Naive thymus-derived CD8-positive, alpha-beta T cell (primary cell): ENCODE data around the gene GDAP1L1. TPM values are rescaled to one million over a fixed set of nuclear protein-coding genes. Genes with fewer than 3 reads are reported as not detected.

Experiments
- ATAC-seq, 2 donors: fragments of 150-1000 bp; cut with Tn5 transposase in 1 of 2; sonication (Bioruptor Pico), chemical (Tn5 transposase) in 1 of 2; 1 replicate in 1 of 2; 2 replicates in 1 of 2; pipeline ENCODE4 v1.10.0; 2021; ENCODE audit warnings: mild to moderate bottlenecking in 2 of 2, moderate library complexity in 2 of 2
- POLR2A ChIA-PET: fragments of 350-600 bp; sonication (Branson Sonifier 250); formaldehyde crosslinking; loops from one replicate; lab custom pipeline; 2021; ENCODE audit warnings: antibody characterized with exemption; lab: Charles Lee
- DNase-seq, 10 donors: peaks; one replicate each; pipeline versions ENCODE4 v3.0.0 to v3.0.0-alpha.2; 2020 to 2022
- H3K27ac Mint-ChIP-seq, 10 donors: one replicate each; pipeline ENCODE4 v1.8.0; 2020 to 2022; ENCODE audit warnings: mild to moderate bottlenecking in 10 of 10, mixed read lengths in 10 of 10, moderate library complexity in 4 of 10, inconsistent platforms in 1 of 10
- H3K27me3 Mint-ChIP-seq, 5 donors: one replicate each; pipeline ENCODE4 v1.8.0; 2021 to 2022; ENCODE audit warnings: mixed read lengths in 5 of 5
- H3K36me3 Mint-ChIP-seq, 3 donors: one replicate each; pipeline ENCODE4 v1.8.0; 2020 to 2022; ENCODE audit warnings: mixed read lengths in 3 of 3, mild to moderate bottlenecking in 2 of 3, inconsistent platforms in 1 of 3
- H3K4me1 Mint-ChIP-seq, 4 donors: one replicate each; pipeline ENCODE4 v1.8.0; 2021 to 2022; ENCODE audit warnings: mixed read lengths in 4 of 4
- H3K4me3 Mint-ChIP-seq, 10 donors: one replicate each; pipeline ENCODE4 v1.8.0; 2020 to 2022; ENCODE audit warnings: mild to moderate bottlenecking in 10 of 10, mixed read lengths in 10 of 10, moderate library complexity in 6 of 10, inconsistent platforms in 1 of 10
- H3K9me3 Mint-ChIP-seq, 9 donors: one replicate each; pipeline ENCODE4 v1.8.0; 2020 to 2022; ENCODE audit warnings: mixed read lengths in 9 of 9, mild to moderate bottlenecking in 3 of 9, inconsistent platforms in 1 of 9, moderate library complexity in 1 of 9
- polyA plus RNA-seq, 3 donors: library from polyadenylated mRNA; unstranded; fragments of 300-500 nt; fragmentation: Illumina TruSeq; gene quantifications; one replicate each; pipeline ENCODE4 v1.2.3, GENCODE V29; 2021
- total RNA-seq, 8 experiments: library from RNA in 2 of 8; stranded (reverse) in 2 of 8; gene quantifications; one replicate each; pipeline ENCODE4 v1.2.3 and lab custom pipeline; 2021 to 2026

Gene GDAP1L1
- total and polyA plus RNA-seq, 5 experiments from 2014 or later, result not detected

GRCh38 chr20:44264287-44264686 lies 17.2 kb downstream of the GDAP1L1 start:
- Mint-ChIP-seq H3K4me3 (no peak overlapping the region), H3K4me1 (peaks cover 0 to 17% (median 4%) of the 10 kb centered on the region in 4 donors), H3K27me3 (no peaks in the 10 kb centered on the region), H3K27ac (no peak overlapping the region), H3K9me3 (no peaks in the 10 kb centered on the region), H3K36me3 (peaks cover 0 to 5% (median 5%) of the 10 kb centered on the region in 3 donors)
- no peak for ATAC-seq
- DNase-seq, result no peak
- POLR2A ChIA-PET, result no interaction called here

- DNase-seq (no peak), ATAC-seq (no peak)
- POLR2A ChIA-PET, result no interaction called here
- Mint-ChIP-seq H3K4me1 (peaks cover 0 to 10% (median 0%) of the 10 kb centered on the region in 4 donors), H3K4me3 (no peak overlapping the region), H3K27me3 (no peaks in the 10 kb centered on the region), H3K27ac (no peak overlapping the region), H3K9me3 (no peaks in the 10 kb centered on the region), H3K36me3 (peaks cover 0 to 14% (median 6%) of the 10 kb centered on the region in 3 donors)
Observed at GRCh38 chr20:44268802-44269201, 21.7 kb downstream of the GDAP1L1 start.

GRCh38 chr20:44271915-44272663 lies 25.0 kb downstream of the GDAP1L1 start:
- Mint-ChIP-seq H3K4me1 (peaks cover 0 to 8% (median 0%) of the 10 kb centered on the region in 4 donors), H3K27me3 (no peaks in the 10 kb centered on the region), H3K9me3 (no peaks in the 10 kb centered on the region), H3K4me3 (no peak overlapping the region), H3K36me3 (peaks cover 0 to 14% (median 6%) of the 10 kb centered on the region in 3 donors), H3K27ac (no peak overlapping the region)
- DNase-seq (peak in 2 of 10 donors; percentile 18 to 41), ATAC-seq (no peak)
- POLR2A ChIA-PET, result interaction anchor here (1.0 kb wide), 1 partner anchor 42 kb away, joined by 5 read pairs; no protein-coding TSS in a partner anchor

GRCh38 chr20:44273231-44274215 lies 26.4 kb downstream of the GDAP1L1 start:
- POLR2A ChIA-PET, result no interaction called here
- Mint-ChIP-seq H3K4me3 (no peak overlapping the region), H3K27ac (no peak overlapping the region), H3K27me3 (no peaks in the 10 kb centered on the region), H3K36me3 (peaks cover 0 to 12% (median 10%) of the 10 kb centered on the region in 3 donors), H3K4me1 (peaks cover 0 to 6% (median 3%) of the 10 kb centered on the region in 4 donors), H3K9me3 (no peaks in the 10 kb centered on the region)
- ATAC-seq (no peak), DNase-seq (no peak)

GRCh38 chr20:44274303-44275017 lies 27.4 kb downstream of the GDAP1L1 start:
- Mint-ChIP-seq H3K36me3 (peaks cover 0 to 17% (median 15%) of the 10 kb centered on the region in 3 donors), H3K4me3 (no peak overlapping the region), H3K27me3 (no peaks in the 10 kb centered on the region), H3K9me3 (no peaks in the 10 kb centered on the region), H3K4me1 (peaks cover 0 to 6% (median 2%) of the 10 kb centered on the region in 4 donors), H3K27ac (no peak overlapping the region)
- DNase-seq (no peak), ATAC-seq (no peak)
- POLR2A ChIA-PET, result no interaction called here

GRCh38 chr20:44279228-44279627 lies 32.1 kb downstream of the GDAP1L1 start:
- Mint-ChIP-seq H3K27ac (peak overlapping the region in 1 of 10 donors; percentile 68), H3K27me3 (no peaks in the 10 kb centered on the region), H3K9me3 (no peaks in the 10 kb centered on the region), H3K4me1 (peaks cover 0 to 7% (median 3%) of the 10 kb centered on the region in 4 donors), H3K4me3 (peak overlapping the region in 1 of 10 donors; percentile 6), H3K36me3 (peaks cover 0 to 14% (median 9%) of the 10 kb centered on the region in 3 donors)
- POLR2A ChIA-PET, result no interaction called here
- no peak for DNase-seq
- no peak for ATAC-seq

GRCh38 chr20:44280387-44280786 lies 33.3 kb downstream of the GDAP1L1 start:
- Mint-ChIP-seq H3K4me1 (peaks cover 0 to 7% (median 3%) of the 10 kb centered on the region in 4 donors), H3K27me3 (no peaks in the 10 kb centered on the region), H3K9me3 (no peaks in the 10 kb centered on the region), H3K4me3 (no peak overlapping the region), H3K27ac (peak overlapping the region in 1 of 10 donors; percentile 2), H3K36me3 (peaks cover 0 to 14% (median 9%) of the 10 kb centered on the region in 3 donors)
- ATAC-seq, result no peak
- DNase-seq, result no peak
- POLR2A ChIA-PET, result no interaction called here

- Mint-ChIP-seq H3K9me3 (no peaks in the 10 kb centered on the region), H3K4me1 (peaks cover 0 to 7% (median 3%) of the 10 kb centered on the region in 4 donors), H3K27ac (no peak overlapping the region), H3K36me3 (peaks cover 0 to 14% (median 9%) of the 10 kb centered on the region in 3 donors), H3K4me3 (no peak overlapping the region), H3K27me3 (no peaks in the 10 kb centered on the region)
- POLR2A ChIA-PET, result no interaction called here
- DNase-seq (no peak), ATAC-seq (no peak)
Observed at GRCh38 chr20:44282192-44282591, 35.1 kb downstream of the GDAP1L1 start.

GRCh38 chr20:44284032-44284431 lies 36.9 kb downstream of the GDAP1L1 start:
- H3K36me3 Mint-ChIP-seq, result peaks cover 4 to 16% (median 14%) of the 10 kb centered on the region in 3 donors
- no peaks in the 10 kb centered on the region for H3K27me3 Mint-ChIP-seq
- POLR2A ChIA-PET, result no interaction called here
- no peak for ATAC-seq
- peaks cover 0 to 8% (median 0%) of the 10 kb centered on the region in 9 donors for H3K9me3 Mint-ChIP-seq
- peaks cover 0 to 9% (median 3%) of the 10 kb centered on the region in 4 donors for H3K4me1 Mint-ChIP-seq
- H3K27ac Mint-ChIP-seq, result peak overlapping the region in 1 of 10 donors; percentile 41
- no peak for DNase-seq
- H3K4me3 Mint-ChIP-seq, result no peak overlapping the region

GRCh38 chr20:44287272-44288097 lies 40.4 kb downstream of the GDAP1L1 start:
- Mint-ChIP-seq H3K4me1 (peaks cover 0 to 25% (median 11%) of the 10 kb centered on the region in 4 donors), H3K27ac (peak overlapping the region in 1 of 10 donors; percentile 68), H3K9me3 (peaks cover 0 to 8% (median 0%) of the 10 kb centered on the region in 9 donors), H3K36me3 (peaks cover 7 to 37% (median 23%) of the 10 kb centered on the region in 3 donors), H3K4me3 (no peak overlapping the region), H3K27me3 (no peaks in the 10 kb centered on the region)
- POLR2A ChIA-PET, result no interaction called here
- DNase-seq, result no peak
- no peak for ATAC-seq

- ATAC-seq (peak; percentile 36 to 67), DNase-seq (peak in 2 of 10 donors; percentile 14 to 18)
- H3K9me3 Mint-ChIP-seq, result peaks cover 0 to 8% (median 0%) of the 10 kb centered on the region in 9 donors
- peaks cover 7 to 37% (median 23%) of the 10 kb centered on the region in 3 donors for H3K36me3 Mint-ChIP-seq
- no peak overlapping the region for H3K4me3 Mint-ChIP-seq
- peaks cover 0 to 25% (median 11%) of the 10 kb centered on the region in 4 donors for H3K4me1 Mint-ChIP-seq
- no peaks in the 10 kb centered on the region for H3K27me3 Mint-ChIP-seq
- no peak overlapping the region for H3K27ac Mint-ChIP-seq
- POLR2A ChIA-PET, result no interaction called here
Observed at GRCh38 chr20:44288252-44288651, 41.1 kb downstream of the GDAP1L1 start.
